Fibroblast of the conjunctiva (primary cell): ENCODE results near the gene GADD45A.
"Not testable (repeated sequence)": the region's sequence is repeated elsewhere in the genome, so short reads cannot be mapped to it uniquely, and the experiment has no call there.

Experiments
- DNase-seq: peaks from one replicate; pipeline ENCODE4 v3.0.0-alpha.2; 2010; ENCODE audit warnings: low read depth

GADD45A gene

DNA sequence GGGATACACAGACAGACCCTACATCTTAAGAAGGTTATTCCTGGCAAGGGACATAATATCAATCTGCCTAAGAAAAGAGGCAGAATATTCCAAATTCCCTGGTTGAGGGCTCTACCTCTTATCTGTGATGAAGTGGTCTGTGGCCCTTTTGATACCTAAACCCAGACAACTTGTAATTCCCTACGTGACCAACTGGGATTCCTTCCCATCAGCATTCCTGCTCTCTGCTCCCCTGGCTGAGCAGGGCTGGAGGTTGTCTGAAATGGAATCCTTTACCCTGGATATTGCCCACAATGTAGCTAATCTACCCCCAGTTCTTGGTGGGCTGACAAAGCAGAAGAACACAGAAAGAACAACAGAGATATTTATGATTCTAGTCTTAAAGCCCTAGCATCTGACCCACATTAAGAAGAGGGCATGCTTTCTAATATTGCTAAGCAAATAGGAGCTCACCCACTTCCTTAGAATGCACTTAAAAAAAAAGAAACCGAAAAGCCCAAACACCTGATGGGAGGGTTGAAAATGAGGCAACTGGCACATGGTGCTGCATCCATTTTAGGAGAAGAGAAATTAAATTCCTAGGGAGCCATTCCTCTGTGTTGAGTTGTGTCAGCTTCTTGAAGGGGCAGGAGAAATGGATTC is 36.8 kb downstream of the GADD45A start:
- DNase-seq = no peak

- DNase-seq = no peak
These were observed 37.4 kb downstream of the GADD45A start for GRCh38 chr1:67722292-67722944.

- no peak for DNase-seq
These were observed 38.1 kb downstream of the GADD45A start for GRCh38 chr1:67723126-67723525.

- DNase-seq = no peak
These were observed 38.6 kb downstream of the GADD45A start for GRCh38 chr1:67723620-67724019.

- DNase-seq = no peak
These were observed 40.0 kb downstream of the GADD45A start for GRCh38 chr1:67724928-67725560.

GRCh38 chr1:67726224-67726623 is 41.2 kb downstream of the GADD45A start:
- no peak for DNase-seq

- no peak for DNase-seq
These were observed 44.9 kb downstream of the GADD45A start for GRCh38 chr1:67729872-67730271.

GRCh38 chr1:67730312-67730711 is 45.3 kb downstream of the GADD45A start:
- DNase-seq = not testable (repeated sequence)

- DNase-seq = no peak
These were observed 46.3 kb downstream of the GADD45A start for GRCh38 chr1:67731322-67731721.

- DNase-seq = no peak
These were observed 47.8 kb downstream of the GADD45A start for GRCh38 chr1:67732750-67733151.

GRCh38 chr1:67733681-67734322 is 48.8 kb downstream of the GADD45A start:
- no peak for DNase-seq

DNA sequence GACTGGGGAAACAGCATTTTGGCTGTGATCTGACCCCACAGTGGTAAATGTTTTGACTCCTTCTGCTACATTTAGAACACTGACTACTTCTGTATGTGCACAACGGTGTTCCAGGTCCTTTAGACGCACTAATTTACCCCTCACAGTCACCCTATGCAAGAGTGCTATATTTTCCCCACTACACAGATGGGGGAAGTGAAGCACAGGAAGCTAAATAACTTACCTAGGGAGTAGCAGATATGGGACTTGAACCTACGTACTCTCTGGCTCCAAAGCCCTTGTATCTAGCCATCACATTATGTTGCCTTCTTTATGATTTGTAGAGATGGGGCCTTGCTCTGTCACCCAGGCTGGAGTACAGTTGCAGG is 49.3 kb downstream of the GADD45A start:
- no peak for DNase-seq

GRCh38 chr1:67735206-67735605 is 50.2 kb downstream of the GADD45A start:
- no peak for DNase-seq

GRCh38 chr1:67735806-67736627 is 51.0 kb downstream of the GADD45A start:
- peak; percentile 72 for DNase-seq

DNA sequence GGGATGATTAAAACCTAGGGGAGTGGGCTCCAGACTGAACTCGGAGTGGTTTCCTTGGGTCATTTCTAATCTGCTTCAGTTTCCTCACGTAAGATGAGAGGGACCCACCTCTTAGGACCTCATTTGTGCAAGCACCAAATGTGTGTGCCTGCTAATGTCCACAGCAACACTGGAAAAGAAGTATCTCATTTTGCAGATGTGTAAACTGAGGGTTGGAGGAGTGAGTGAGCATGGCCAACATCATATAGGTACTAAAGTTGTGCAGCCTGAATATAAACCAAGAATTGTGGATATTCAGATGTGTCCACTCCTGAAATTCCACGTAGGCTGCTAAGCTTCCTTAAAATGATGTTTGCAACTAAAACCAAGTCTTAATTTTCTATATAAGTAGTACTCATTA is 51.7 kb downstream of the GADD45A start:
- DNase-seq = no peak

DNA sequence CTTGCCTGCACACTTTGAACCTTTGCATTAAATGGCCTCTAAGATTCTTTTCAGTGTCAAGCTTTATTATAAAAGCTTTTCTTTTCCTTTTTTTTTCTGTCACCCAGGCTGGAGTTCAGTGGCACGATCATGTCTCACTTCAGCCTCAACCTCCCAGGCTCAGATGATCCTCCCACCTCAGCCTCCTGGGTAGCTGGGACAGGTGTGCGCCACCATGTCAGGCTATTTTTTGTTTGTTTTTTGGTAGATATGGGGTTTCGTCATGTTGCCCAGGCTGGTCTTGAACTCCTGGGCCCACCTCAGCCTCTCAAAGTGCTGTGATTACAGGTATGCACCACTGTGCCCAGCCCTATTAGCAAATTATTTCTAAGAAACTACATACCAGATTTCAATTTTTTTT is 52.9 kb downstream of the GADD45A start:
- no peak for DNase-seq
